Astrocyte (in vitro differentiated cells and primary cell): ENCODE measurements around the gene MALT1. TPM values are rescaled to one million over a fixed set of nuclear protein-coding genes. Genes with fewer than 3 reads are reported as not detected.

Source experiments
- DNase-seq: peaks from one replicate; pipeline ENCODE4 v3.0.0-alpha.2; 2010; ENCODE audit warnings: low read depth
- FAIRE-seq: peaks from 2 replicates; lab custom pipeline; 2011; peaks lifted over from hg19 to GRCh38; lab: Jason Lieb, UNC
- H2AFZ ChIP-seq: 2 replicates; pipeline ENCODE4 v1.6.0; 2012; ENCODE audit warnings: low read depth, low read length, inconsistent platforms
- H3K27ac ChIP-seq: 2 replicates; pipeline ENCODE4 v1.5.1; 2011; ENCODE audit warnings: low read depth, low read length, inconsistent platforms
- H3K27me3 ChIP-seq: 2 replicates; pipeline ENCODE4 v1.6.0; 2011; ENCODE audit warnings: low read length, inconsistent platforms; ENCODE audit not compliant: insufficient read depth
- H3K36me3 ChIP-seq: 2 replicates; pipeline ENCODE4 v1.5.1; 2011; ENCODE audit warnings: low read length, inconsistent platforms; ENCODE audit not compliant: insufficient read depth
- H3K4me1 ChIP-seq: 2 replicates; pipeline ENCODE4 v1.5.1; 2011; ENCODE audit warnings: low read length, inconsistent platforms; ENCODE audit not compliant: insufficient read depth
- H3K4me2 ChIP-seq: 2 replicates; pipeline ENCODE4 v1.6.0; 2012; ENCODE audit warnings: low read length, inconsistent platforms
- H3K4me3 ChIP-seq: 2 replicates; pipeline ENCODE4 v1.5.1; 2011; ENCODE audit warnings: low read depth, mild to moderate bottlenecking, low read length, inconsistent platforms; ENCODE audit not compliant: insufficient read depth
- H3K79me2 ChIP-seq: 2 replicates; pipeline ENCODE4 v1.6.0; 2012; ENCODE audit warnings: mild to moderate bottlenecking, low read length, inconsistent platforms; ENCODE audit not compliant: insufficient read depth
- H3K9ac ChIP-seq: 2 replicates; pipeline ENCODE4 v1.6.0; 2012; ENCODE audit warnings: mild to moderate bottlenecking, low read length, inconsistent platforms
- H3K9me3 ChIP-seq: 2 replicates; pipeline ENCODE4 v1.5.1; 2012; ENCODE audit warnings: low read depth, mild to moderate bottlenecking, low read length, inconsistent platforms; ENCODE audit not compliant: insufficient read depth
- H4K20me1 ChIP-seq: 2 replicates; pipeline ENCODE4 v1.6.0; 2012; ENCODE audit warnings: low read length, inconsistent platforms; ENCODE audit not compliant: insufficient read depth
- H3K27ac Mint-ChIP-seq: one replicate; pipeline ENCODE4 v1.8.0; 2021; ENCODE audit warnings: mild to moderate bottlenecking, mixed read lengths; ENCODE audit not compliant: unreplicated experiment
- H3K27me3 Mint-ChIP-seq: one replicate; pipeline ENCODE4 v1.8.0; 2021; ENCODE audit warnings: low read depth, mixed read lengths; ENCODE audit not compliant: unreplicated experiment
- H3K36me3 Mint-ChIP-seq: one replicate; pipeline ENCODE4 v1.8.0; 2021; ENCODE audit warnings: low read depth, mixed read lengths; ENCODE audit not compliant: unreplicated experiment
- H3K4me1 Mint-ChIP-seq: one replicate; pipeline ENCODE4 v1.8.0; 2021; ENCODE audit warnings: low read depth, mixed read lengths; ENCODE audit not compliant: unreplicated experiment
- H3K4me3 Mint-ChIP-seq: one replicate; pipeline ENCODE4 v1.8.0; 2021; ENCODE audit warnings: mild to moderate bottlenecking, moderate library complexity, mixed read lengths; ENCODE audit not compliant: unreplicated experiment
- H3K9me3 Mint-ChIP-seq: one replicate; pipeline ENCODE4 v1.8.0; 2021; ENCODE audit warnings: mild to moderate bottlenecking, mixed read lengths; ENCODE audit not compliant: unreplicated experiment
- EZH2 ChIP-seq: IDR thresholded peaks from 2 replicates; pipeline ENCODE4 v1.6.1; 2012; ENCODE audit warnings: mild to moderate bottlenecking, low read length, inconsistent platforms; ENCODE audit not compliant: insufficient read depth
- total RNA-seq: library from RNA; stranded (reverse); gene quantifications from 2 replicates; pipeline ENCODE4 v1.2.1, GENCODE V29; 2021
- TF ChIP-seq, protein P1 (sequence below): IDR thresholded peaks from 2 replicates; pipeline ENCODE4 v1.5.1; 2011; ENCODE audit warnings: low read depth, mild to moderate bottlenecking, inconsistent platforms, low read length, moderate library complexity; ENCODE audit not compliant: insufficient read depth

The MALT1 gene
- total RNA-seq, 1 donor from 2014 or later: 40.3 TPM

DNA sequence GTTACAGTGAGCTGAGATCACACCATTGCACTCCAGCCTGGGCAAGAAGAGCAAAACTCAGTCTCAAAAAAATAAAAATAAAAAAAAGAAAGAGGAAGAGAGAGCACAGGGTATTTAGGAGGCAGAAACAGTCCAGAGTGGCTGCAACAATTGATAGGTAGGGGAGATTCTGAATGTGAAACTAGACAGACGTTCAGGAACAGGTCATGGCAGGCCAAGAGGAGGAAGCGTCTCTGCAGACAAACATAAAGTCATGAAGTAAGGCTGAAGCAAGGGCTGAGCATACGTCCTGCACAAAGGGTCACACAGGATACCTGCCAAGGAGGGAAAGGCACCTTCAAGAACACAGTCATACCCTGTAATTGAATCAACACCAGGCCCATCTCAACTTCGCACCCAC lies 129.3 kb downstream of the MALT1 start:
- peaks cover 4% of the 10 kb centered on the region for H3K4me1 Mint-ChIP-seq
- no peak overlapping the region for H3K27ac Mint-ChIP-seq
- H3K4me3 Mint-ChIP-seq: no peak overlapping the region
- DNase-seq: no peak
- no peak for TF ChIP-seq EZH2
- TF ChIP-seq, protein P1, sequence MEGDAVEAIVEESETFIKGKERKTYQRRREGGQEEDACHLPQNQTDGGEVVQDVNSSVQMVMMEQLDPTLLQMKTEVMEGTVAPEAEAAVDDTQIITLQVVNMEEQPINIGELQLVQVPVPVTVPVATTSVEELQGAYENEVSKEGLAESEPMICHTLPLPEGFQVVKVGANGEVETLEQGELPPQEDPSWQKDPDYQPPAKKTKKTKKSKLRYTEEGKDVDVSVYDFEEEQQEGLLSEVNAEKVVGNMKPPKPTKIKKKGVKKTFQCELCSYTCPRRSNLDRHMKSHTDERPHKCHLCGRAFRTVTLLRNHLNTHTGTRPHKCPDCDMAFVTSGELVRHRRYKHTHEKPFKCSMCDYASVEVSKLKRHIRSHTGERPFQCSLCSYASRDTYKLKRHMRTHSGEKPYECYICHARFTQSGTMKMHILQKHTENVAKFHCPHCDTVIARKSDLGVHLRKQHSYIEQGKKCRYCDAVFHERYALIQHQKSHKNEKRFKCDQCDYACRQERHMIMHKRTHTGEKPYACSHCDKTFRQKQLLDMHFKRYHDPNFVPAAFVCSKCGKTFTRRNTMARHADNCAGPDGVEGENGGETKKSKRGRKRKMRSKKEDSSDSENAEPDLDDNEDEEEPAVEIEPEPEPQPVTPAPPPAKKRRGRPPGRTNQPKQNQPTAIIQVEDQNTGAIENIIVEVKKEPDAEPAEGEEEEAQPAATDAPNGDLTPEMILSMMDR: no peak
- no peaks in the 10 kb centered on the region for H3K36me3 ChIP-seq
- H3K4me2 ChIP-seq: no peak overlapping the region
- FAIRE-seq: no peak
- no peak overlapping the region for H3K27ac ChIP-seq
- no peaks in the 10 kb centered on the region for H4K20me1 ChIP-seq
- no peak overlapping the region for H3K4me3 ChIP-seq
- H3K9me3 Mint-ChIP-seq: peaks cover 5% of the 10 kb centered on the region
- H3K27me3 ChIP-seq: no peaks in the 10 kb centered on the region
- no peak overlapping the region for H3K9ac ChIP-seq
- no peaks in the 10 kb centered on the region for H3K4me1 ChIP-seq
- H3K27me3 Mint-ChIP-seq: no peaks in the 10 kb centered on the region
- peaks cover 4% of the 10 kb centered on the region for H3K36me3 Mint-ChIP-seq
- H2AFZ ChIP-seq: no peak overlapping the region
- H3K79me2 ChIP-seq: no peaks in the 10 kb centered on the region
- no peaks in the 10 kb centered on the region for H3K9me3 ChIP-seq

DNA sequence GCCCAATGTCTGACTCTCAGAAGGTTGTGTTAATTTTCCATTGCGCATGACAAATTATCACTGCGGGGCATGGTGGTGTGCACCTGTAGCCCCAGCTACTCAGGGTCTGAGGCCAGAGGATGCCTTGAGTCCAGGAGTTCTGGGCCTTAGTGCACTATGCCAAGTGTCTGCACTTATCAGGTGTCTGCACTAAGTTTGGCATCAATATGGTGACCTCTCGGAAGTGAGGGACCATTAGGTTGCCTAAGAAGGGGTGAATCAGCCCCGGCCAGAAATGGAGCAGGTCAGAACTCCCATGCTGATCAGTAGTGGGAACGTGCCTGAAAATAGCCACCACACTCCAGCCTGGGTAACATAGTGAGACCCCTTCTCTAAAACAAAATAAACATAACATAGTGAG lies 131.7 kb downstream of the MALT1 start:
- no peaks in the 10 kb centered on the region for H3K4me1 Mint-ChIP-seq
- H3K4me3 ChIP-seq: no peak overlapping the region
- DNase-seq (no peak), FAIRE-seq (no peak)
- H3K36me3 ChIP-seq: no peaks in the 10 kb centered on the region
- no peaks in the 10 kb centered on the region for H3K79me2 ChIP-seq
- no peaks in the 10 kb centered on the region for H3K27me3 ChIP-seq
- H2AFZ ChIP-seq: no peak overlapping the region
- H3K4me2 ChIP-seq: no peak overlapping the region
- peaks cover 5% of the 10 kb centered on the region for H3K36me3 Mint-ChIP-seq
- H3K9me3 ChIP-seq: no peaks in the 10 kb centered on the region
- H3K27ac Mint-ChIP-seq: no peak overlapping the region
- no peaks in the 10 kb centered on the region for H3K4me1 ChIP-seq
- peaks cover 5% of the 10 kb centered on the region for H3K27me3 Mint-ChIP-seq
- peaks cover 5% of the 10 kb centered on the region for H3K9me3 Mint-ChIP-seq
- H3K27ac ChIP-seq: no peak overlapping the region
- no peak overlapping the region for H3K9ac ChIP-seq
- H4K20me1 ChIP-seq: no peaks in the 10 kb centered on the region
- no peak for TF ChIP-seq EZH2
- TF ChIP-seq, protein P1: no peak
- no peak overlapping the region for H3K4me3 Mint-ChIP-seq

DNA sequence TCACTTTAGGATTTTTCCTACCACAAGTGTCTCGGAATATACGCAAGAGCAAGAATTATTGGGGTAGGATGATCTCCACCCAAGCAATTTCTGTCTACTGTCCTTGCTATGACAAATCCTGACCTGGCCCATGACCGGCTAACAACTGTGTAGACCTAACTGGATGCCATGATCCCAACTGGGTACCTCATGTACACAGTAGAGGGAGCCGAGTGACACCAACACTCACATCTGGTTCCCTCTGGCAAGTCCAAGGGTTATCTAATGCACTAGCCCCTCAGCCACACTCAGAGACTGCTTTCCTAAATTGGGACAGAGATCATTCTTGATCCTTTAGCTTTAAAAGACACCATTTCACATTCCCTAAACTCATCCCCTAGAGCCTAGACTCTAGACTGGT lies 132.7 kb downstream of the MALT1 start:
- no peak overlapping the region for H3K4me2 ChIP-seq
- no peak overlapping the region for H3K4me3 Mint-ChIP-seq
- no peaks in the 10 kb centered on the region for H3K79me2 ChIP-seq
- no peak for TF ChIP-seq EZH2
- TF ChIP-seq, protein P1: no peak
- H3K27ac ChIP-seq: no peak overlapping the region
- peaks cover 5% of the 10 kb centered on the region for H3K27me3 Mint-ChIP-seq
- H3K36me3 ChIP-seq: no peaks in the 10 kb centered on the region
- H3K4me1 Mint-ChIP-seq: no peaks in the 10 kb centered on the region
- no peaks in the 10 kb centered on the region for H3K4me1 ChIP-seq
- DNase-seq: no peak
- H3K9ac ChIP-seq: no peak overlapping the region
- no peak overlapping the region for H3K27ac Mint-ChIP-seq
- H3K4me3 ChIP-seq: no peak overlapping the region
- FAIRE-seq: no peak
- H4K20me1 ChIP-seq: no peaks in the 10 kb centered on the region
- H3K9me3 Mint-ChIP-seq: peaks cover 5% of the 10 kb centered on the region
- peaks cover 5% of the 10 kb centered on the region for H3K36me3 Mint-ChIP-seq
- no peak overlapping the region for H2AFZ ChIP-seq
- no peaks in the 10 kb centered on the region for H3K27me3 ChIP-seq
- no peaks in the 10 kb centered on the region for H3K9me3 ChIP-seq

Other genes with a start within 250 kb of the MALT1 start
- 84.2 and 87.2 TPM in 2 replicates for gene ALPK2, start 42.4 kb upstream of the MALT1 start, total RNA-seq
- gene ZNF532, start 193.4 kb downstream of the MALT1 start, total RNA-seq: 128 and 135 TPM in 2 replicates